Calu3 (cell line): ENCODE results near the gene TTLL13. TPM values are rescaled to one million over a fixed set of nuclear protein-coding genes. Genes with fewer than 3 reads are reported as not detected.

Experiments used
- BruUV-seq: library from RNA; stranded (reverse); fragments of 400-500 nt; replicated peaks from 2 replicates; lab custom pipeline; 2021; lab: Mats Ljungman, UMichigan
- CTCF ChIA-PET: fragments of 300-600 bp; sonication (Branson Sonifier 250); formaldehyde crosslinking; loops from one replicate; lab custom pipeline; 2022; ENCODE audit warnings: antibody characterized with exemption; lab: Charles Lee
- DNase-seq: peaks from one replicate; pipeline ENCODE4 v3.0.0; 2022
- H3K27ac Mint-ChIP-seq: one replicate; pipeline ENCODE4 v1.8.0; 2022; ENCODE audit warnings: mixed read lengths; ENCODE audit not compliant: unreplicated experiment
- H3K27me3 Mint-ChIP-seq: one replicate; pipeline ENCODE4 v1.8.0; 2022; ENCODE audit warnings: mixed read lengths; ENCODE audit not compliant: unreplicated experiment
- H3K36me3 Mint-ChIP-seq: one replicate; pipeline ENCODE4 v1.8.0; 2022; ENCODE audit warnings: mild to moderate bottlenecking, moderate library complexity, mixed read lengths; ENCODE audit not compliant: insufficient read depth, unreplicated experiment
- H3K4me1 Mint-ChIP-seq: one replicate; pipeline ENCODE4 v1.8.0; 2022; ENCODE audit warnings: mild to moderate bottlenecking, low read depth, mixed read lengths; ENCODE audit not compliant: unreplicated experiment
- H3K4me3 Mint-ChIP-seq: one replicate; pipeline ENCODE4 v1.8.0; 2022; ENCODE audit warnings: mild to moderate bottlenecking, low read depth, moderate library complexity, mixed read lengths; ENCODE audit not compliant: unreplicated experiment
- H3K9me3 Mint-ChIP-seq: one replicate; pipeline ENCODE4 v1.8.0; 2022; ENCODE audit warnings: low read depth, mixed read lengths; ENCODE audit not compliant: unreplicated experiment
- intact Hi-C: fragments of 100-400 bp; cut with micrococcal nuclease; formaldehyde crosslinking; loops from one replicate; pipeline ENCODE4 v1.10.0; 2022; ENCODE audit not compliant: unreplicated experiment
- total RNA-seq: library from RNA; stranded (reverse); gene quantifications from 2 replicates; pipeline ENCODE4 v1.2.3, GENCODE V29; 2022
- TF ChIP-seq, protein P1 (sequence below): fragments of 200-600 bp; IDR thresholded peaks from one replicate; pipeline ENCODE4 v1.8.0; 2022; ENCODE audit warnings: antibody characterized with exemption; ENCODE audit not compliant: unreplicated experiment

Gene TTLL13
- total RNA-seq, 1 experiment from 2014 or later, result 0.71 TPM

DNA sequence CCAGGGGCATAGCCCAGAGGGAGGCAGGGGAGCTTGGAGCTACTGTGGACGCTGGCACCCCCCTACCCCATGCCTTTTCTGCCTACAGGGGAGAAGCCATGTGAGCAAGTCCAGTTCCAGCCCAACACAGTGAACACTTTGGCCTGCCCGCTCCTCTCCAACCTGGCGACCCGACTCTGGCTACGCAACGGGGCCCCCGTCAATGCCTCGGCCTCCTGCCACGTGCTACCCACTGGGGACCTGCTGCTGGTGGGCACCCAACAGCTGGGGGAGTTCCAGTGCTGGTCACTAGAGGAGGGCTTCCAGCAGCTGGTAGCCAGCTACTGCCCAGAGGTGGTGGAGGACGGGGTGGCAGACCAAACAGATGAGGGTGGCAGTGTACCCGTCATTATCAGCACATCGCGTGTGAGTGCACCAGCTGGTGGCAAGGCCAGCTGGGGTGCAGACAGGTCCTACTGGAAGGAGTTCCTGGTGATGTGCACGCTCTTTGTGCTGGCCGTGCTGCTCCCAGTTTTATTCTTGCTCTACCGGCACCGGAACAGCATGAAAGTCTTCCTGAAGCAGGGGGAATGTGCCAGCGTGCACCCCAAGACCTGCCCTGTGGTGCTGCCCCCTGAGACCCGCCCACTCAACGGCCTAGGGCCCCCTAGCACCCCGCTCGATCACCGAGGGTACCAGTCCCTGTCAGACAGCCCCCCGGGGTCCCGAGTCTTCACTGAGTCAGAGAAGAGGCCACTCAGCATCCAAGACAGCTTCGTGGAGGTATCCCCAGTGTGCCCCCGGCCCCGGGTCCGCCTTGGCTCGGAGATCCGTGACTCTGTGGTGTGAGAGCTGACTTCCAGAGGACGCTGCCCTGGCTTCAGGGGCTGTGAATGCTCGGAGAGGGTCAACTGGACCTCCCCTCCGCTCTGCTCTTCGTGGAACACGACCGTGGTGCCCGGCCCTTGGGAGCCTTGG lies 21.3 kb upstream of the TTLL13 start:
- Mint-ChIP-seq H3K36me3 (peaks cover 78% of the 10 kb centered on the region), H3K27ac (no peak overlapping the region), H3K4me3 (no peak overlapping the region), H3K9me3 (no peaks in the 10 kb centered on the region), H3K4me1 (peaks cover 17% of the 10 kb centered on the region), H3K27me3 (no peaks in the 10 kb centered on the region)
- no peak for DNase-seq
- intact Hi-C loops, result no loop called here
- CTCF ChIA-PET, result no interaction called here
- TF ChIP-seq, protein P1, sequence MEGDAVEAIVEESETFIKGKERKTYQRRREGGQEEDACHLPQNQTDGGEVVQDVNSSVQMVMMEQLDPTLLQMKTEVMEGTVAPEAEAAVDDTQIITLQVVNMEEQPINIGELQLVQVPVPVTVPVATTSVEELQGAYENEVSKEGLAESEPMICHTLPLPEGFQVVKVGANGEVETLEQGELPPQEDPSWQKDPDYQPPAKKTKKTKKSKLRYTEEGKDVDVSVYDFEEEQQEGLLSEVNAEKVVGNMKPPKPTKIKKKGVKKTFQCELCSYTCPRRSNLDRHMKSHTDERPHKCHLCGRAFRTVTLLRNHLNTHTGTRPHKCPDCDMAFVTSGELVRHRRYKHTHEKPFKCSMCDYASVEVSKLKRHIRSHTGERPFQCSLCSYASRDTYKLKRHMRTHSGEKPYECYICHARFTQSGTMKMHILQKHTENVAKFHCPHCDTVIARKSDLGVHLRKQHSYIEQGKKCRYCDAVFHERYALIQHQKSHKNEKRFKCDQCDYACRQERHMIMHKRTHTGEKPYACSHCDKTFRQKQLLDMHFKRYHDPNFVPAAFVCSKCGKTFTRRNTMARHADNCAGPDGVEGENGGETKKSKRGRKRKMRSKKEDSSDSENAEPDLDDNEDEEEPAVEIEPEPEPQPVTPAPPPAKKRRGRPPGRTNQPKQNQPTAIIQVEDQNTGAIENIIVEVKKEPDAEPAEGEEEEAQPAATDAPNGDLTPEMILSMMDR, result no peak
- BruUV-seq, result no TSS peak

DNA sequence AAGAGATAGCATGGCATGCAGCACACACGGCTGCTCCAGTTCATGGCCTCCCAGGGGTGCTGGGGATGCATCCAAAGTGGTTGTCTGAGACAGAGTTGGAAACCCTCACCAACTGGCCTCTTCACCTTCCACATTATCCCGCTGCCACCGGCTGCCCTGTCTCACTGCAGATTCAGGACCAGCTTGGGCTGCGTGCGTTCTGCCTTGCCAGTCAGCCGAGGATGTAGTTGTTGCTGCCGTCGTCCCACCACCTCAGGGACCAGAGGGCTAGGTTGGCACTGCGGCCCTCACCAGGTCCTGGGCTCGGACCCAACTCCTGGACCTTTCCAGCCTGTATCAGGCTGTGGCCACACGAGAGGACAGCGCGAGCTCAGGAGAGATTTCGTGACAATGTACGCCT lies 20.4 kb upstream of the TTLL13 start:
- CTCF ChIA-PET, result no interaction called here
- TF ChIP-seq, protein P1, result no peak
- intact Hi-C loops, result no loop called here
- no peak for DNase-seq
- H3K27me3 Mint-ChIP-seq, result no peaks in the 10 kb centered on the region
- peak overlapping the region; percentile 78 for H3K27ac Mint-ChIP-seq
- peaks cover 19% of the 10 kb centered on the region for H3K4me1 Mint-ChIP-seq
- H3K36me3 Mint-ChIP-seq, result peaks cover 80% of the 10 kb centered on the region
- H3K4me3 Mint-ChIP-seq, result no peak overlapping the region
- H3K9me3 Mint-ChIP-seq, result no peaks in the 10 kb centered on the region
- TSS peak; percentile 69 for BruUV-seq

DNA sequence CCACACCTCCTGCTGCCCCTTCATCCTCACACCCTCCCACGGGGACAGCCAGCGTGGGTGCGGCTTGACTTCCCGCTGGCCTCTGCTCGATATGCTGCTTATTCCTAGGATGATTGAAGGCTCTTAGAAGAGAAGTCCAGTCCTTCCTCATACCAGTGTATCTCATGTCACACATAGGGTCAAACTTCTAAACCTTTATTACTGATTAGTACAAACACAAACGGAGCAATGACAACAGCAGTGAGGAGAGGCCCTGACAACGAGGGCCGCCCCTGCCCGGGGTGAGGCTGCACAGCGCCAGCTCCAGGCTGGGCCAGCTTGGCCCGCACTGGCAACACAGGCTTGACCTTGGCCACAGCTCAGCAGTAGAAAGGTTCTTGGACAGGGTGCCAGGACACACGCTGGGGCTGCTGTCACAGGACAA lies 19.3 kb upstream of the TTLL13 start:
- no peaks in the 10 kb centered on the region for H3K9me3 Mint-ChIP-seq
- H3K4me3 Mint-ChIP-seq, result peak overlapping the region; percentile 13
- H3K27me3 Mint-ChIP-seq, result no peaks in the 10 kb centered on the region
- CTCF ChIA-PET, result interaction anchor here (2.1 kb wide), 1 partner anchor 87 kb away, joined by 8 read pairs; no protein-coding TSS in a partner anchor
- no TSS peak for BruUV-seq
- TF ChIP-seq, protein P1, result no peak
- peaks cover 27% of the 10 kb centered on the region for H3K4me1 Mint-ChIP-seq
- H3K36me3 Mint-ChIP-seq, result peaks cover 80% of the 10 kb centered on the region
- intact Hi-C loops, result no loop called here
- DNase-seq, result peak; percentile 40
- H3K27ac Mint-ChIP-seq, result peak overlapping the region; percentile 78

- H3K27me3 Mint-ChIP-seq, result no peaks in the 10 kb centered on the region
- H3K36me3 Mint-ChIP-seq, result peaks cover 80% of the 10 kb centered on the region
- H3K4me1 Mint-ChIP-seq, result peaks cover 30% of the 10 kb centered on the region
- TF ChIP-seq, protein P1, result no peak
- no peak overlapping the region for H3K27ac Mint-ChIP-seq
- CTCF ChIA-PET, result interaction anchor here (0.5 to 2.1 kb wide), 2 partner anchors 86 to 87 kb away, joined by 7 to 8 read pairs; no protein-coding TSS in a partner anchor
- H3K4me3 Mint-ChIP-seq, result peak overlapping the region; percentile 13
- no peaks in the 10 kb centered on the region for H3K9me3 Mint-ChIP-seq
- BruUV-seq, result no TSS peak
- intact Hi-C loops, result no loop called here
- DNase-seq, result no peak
Measured at GRCh38 chr15:90230610-90231009, 18.7 kb upstream of the TTLL13 start.
